Mesenchymal stem cell (in vitro differentiated cells and primary cell): ENCODE measurements around the gene TOP1.
A peak's percentile ranks its signal among the peaks of the same experiment; 100 is the strongest.

Experiments used
- DNase-seq: peaks from one replicate; pipeline ENCODE4 v3.0.0-alpha.2; 2013
- H2AFZ ChIP-seq: one replicate; pipeline ENCODE4 v1.6.1; 2013; ENCODE audit warnings: low read depth, mild to moderate bottlenecking, control low read depth, inconsistent platforms, low read length, moderate library complexity
- H2AK5ac ChIP-seq: 2 replicates; pipeline ENCODE4 v1.6.1; 2013; ENCODE audit warnings: low read length, moderate library complexity, mild to moderate bottlenecking, inconsistent platforms; ENCODE audit not compliant: severe bottlenecking
- H2BK120ac ChIP-seq: one replicate; pipeline ENCODE4 v1.6.1; 2013; ENCODE audit warnings: low read depth, mild to moderate bottlenecking, inconsistent platforms, low read length, moderate library complexity
- H2BK12ac ChIP-seq, 2 experiments: one replicate each; pipeline ENCODE4 v1.6.1; 2013; ENCODE audit warnings: inconsistent platforms in 2 of 2, low read length in 2 of 2, mild to moderate bottlenecking in 2 of 2, moderate library complexity in 2 of 2, control low read depth in 1 of 2
- H2BK15ac ChIP-seq: one replicate; pipeline ENCODE4 v1.6.1; 2013; ENCODE audit warnings: mild to moderate bottlenecking, low read depth, inconsistent platforms; ENCODE audit not compliant: poor library complexity, severe bottlenecking
- H2BK5ac ChIP-seq: 2 replicates; pipeline ENCODE4 v1.6.1; 2013; ENCODE audit warnings: low read depth, mild to moderate bottlenecking, low read length, control low read depth, inconsistent platforms; ENCODE audit not compliant: poor library complexity, severe bottlenecking
- H3K14ac ChIP-seq, 2 experiments: one replicate each; pipeline ENCODE4 v1.6.1; 2013; ENCODE audit warnings: inconsistent platforms in 2 of 2, low read length in 2 of 2, control low read depth in 1 of 2, mild to moderate bottlenecking in 1 of 2, moderate library complexity in 1 of 2
- H3K18ac ChIP-seq, 2 experiments: one replicate each; pipeline ENCODE4 v1.6.1; 2013; ENCODE audit warnings: inconsistent platforms in 2 of 2, low read length in 2 of 2, control low read depth in 1 of 2, low read depth in 1 of 2, mild to moderate bottlenecking in 1 of 2
- H3K23ac ChIP-seq, 2 experiments: one replicate each; pipeline ENCODE4 v1.6.1; 2013; ENCODE audit warnings: inconsistent platforms in 2 of 2, low read length in 2 of 2, mild to moderate bottlenecking in 2 of 2, moderate library complexity in 2 of 2, control low read depth in 1 of 2
- H3K27ac ChIP-seq: 2 replicates; pipeline ENCODE4 v1.5.1; 2013; ENCODE audit warnings: mild to moderate bottlenecking, moderate library complexity, low read length, control low read depth, inconsistent platforms; ENCODE audit not compliant: poor library complexity, severe bottlenecking
- H3K27me3 ChIP-seq, 2 experiments: 2 replicates each; pipeline versions ENCODE4 v1.6.1 to v1.7.0; 2013; ENCODE audit warnings: low read length in 2 of 2, mild to moderate bottlenecking in 2 of 2, moderate library complexity in 2 of 2, control low read depth in 1 of 2, inconsistent platforms in 1 of 2; ENCODE audit not compliant: control insufficient read depth in 1 of 2, insufficient read depth in 1 of 2
- H3K36me3 ChIP-seq, 2 experiments: 2 replicates each; pipeline versions ENCODE4 v1.6.1 to v1.7.0; 2013; ENCODE audit warnings: low read length in 2 of 2, control low read depth in 1 of 2, inconsistent platforms in 1 of 2, low read depth in 1 of 2, mild to moderate bottlenecking in 1 of 2; ENCODE audit not compliant: insufficient read depth in 2 of 2, control insufficient read depth in 1 of 2
- H3K4ac ChIP-seq, 2 experiments: one replicate each; pipeline ENCODE4 v1.6.1; 2013; ENCODE audit warnings: inconsistent platforms in 2 of 2, low read length in 2 of 2, mild to moderate bottlenecking in 2 of 2, moderate library complexity in 2 of 2, control low read depth in 1 of 2, low read depth in 1 of 2
- H3K4me1 ChIP-seq: 2 replicates; pipeline ENCODE4 v1.6.1; 2013; ENCODE audit warnings: low read depth, low read length, control low read depth; ENCODE audit not compliant: control insufficient read depth, insufficient read depth
- H3K4me2 ChIP-seq: 2 replicates; pipeline ENCODE4 v1.6.1; 2013; ENCODE audit warnings: low read length, mild to moderate bottlenecking, inconsistent platforms; ENCODE audit not compliant: poor library complexity, severe bottlenecking
- H3K4me3 ChIP-seq, 2 experiments: 2 replicates each; pipeline versions ENCODE4 v1.5.1 to v1.7.0; 2013; ENCODE audit warnings: low read length in 2 of 2, mild to moderate bottlenecking in 2 of 2, control low read depth in 1 of 2, low read depth in 1 of 2; ENCODE audit not compliant: insufficient read depth in 1 of 2
- H3K79me1 ChIP-seq: replicated peaks from 2 replicates; pipeline ENCODE4 v1.6.1; 2013; ENCODE audit warnings: mild to moderate bottlenecking, control low read depth, low read length, inconsistent platforms; ENCODE audit not compliant: poor library complexity, severe bottlenecking
- H3K9ac ChIP-seq: 2 replicates; pipeline ENCODE4 v1.7.0; 2013; ENCODE audit warnings: mild to moderate bottlenecking, low read length, moderate library complexity
- H3K9me3 ChIP-seq: 2 replicates; pipeline ENCODE4 v1.7.0; 2013; ENCODE audit warnings: mild to moderate bottlenecking, low read length; ENCODE audit not compliant: control insufficient read depth
- H4K8ac ChIP-seq: one replicate; pipeline ENCODE4 v1.6.1; 2013; ENCODE audit warnings: inconsistent platforms, mild to moderate bottlenecking, low read length, moderate library complexity
- H4K91ac ChIP-seq: one replicate; pipeline ENCODE4 v1.6.1; 2013; ENCODE audit warnings: mild to moderate bottlenecking, low read length, inconsistent platforms
- WGBS: methylation state at CpG from one replicate; pipeline ENCODE4 v1.1.7; 2013; ENCODE audit warnings: mixed read lengths; 5-methylcytosine and 5-hydroxymethylcytosine counted together

Gene TOP1

GRCh38 chr20:40982415-40983145, 46.0 kb upstream of the TOP1 start:
- H2BK120ac ChIP-seq = no peak overlapping the region
- H2BK15ac ChIP-seq = no peak overlapping the region
- no peak overlapping the region for H3K4me3 ChIP-seq
- no peak overlapping the region for H3K23ac ChIP-seq
- peaks cover 15% of the 10 kb centered on the region for H3K9me3 ChIP-seq
- no peak overlapping the region for H2AFZ ChIP-seq
- no peak overlapping the region for H3K27ac ChIP-seq
- H3K79me1 ChIP-seq = no peaks in the 10 kb centered on the region
- peaks cover 3% of the 10 kb centered on the region for H3K4me1 ChIP-seq
- no peak overlapping the region for H2AK5ac ChIP-seq
- no peak overlapping the region for H4K91ac ChIP-seq
- H3K18ac ChIP-seq = no peak overlapping the region
- no peak overlapping the region for H3K4me2 ChIP-seq
- WGBS = 100% methylated on average over 1 of the region's 3 CpGs
- no peak overlapping the region for H4K8ac ChIP-seq
- no peaks in the 10 kb centered on the region for H3K27me3 ChIP-seq
- H2BK12ac ChIP-seq = no peak overlapping the region
- DNase-seq = no peak
- no peak overlapping the region for H3K9ac ChIP-seq
- no peak overlapping the region for H2BK5ac ChIP-seq
- H3K36me3 ChIP-seq = no peaks in the 10 kb centered on the region
- peak overlapping the region in 1 of 2 experiments; percentile 53 for H3K14ac ChIP-seq
- no peak overlapping the region for H3K4ac ChIP-seq

GRCh38 chr20:40983898-40984297, 44.7 kb upstream of the TOP1 start:
- no peaks in the 10 kb centered on the region for H3K27me3 ChIP-seq
- no peak overlapping the region for H3K23ac ChIP-seq
- no peaks in the 10 kb centered on the region for H3K36me3 ChIP-seq
- no peak overlapping the region for H2AFZ ChIP-seq
- no peak overlapping the region for H3K18ac ChIP-seq
- H2AK5ac ChIP-seq = no peak overlapping the region
- H2BK12ac ChIP-seq = no peak overlapping the region
- no peak for DNase-seq
- H3K14ac ChIP-seq = no peak overlapping the region
- H3K9ac ChIP-seq = no peak overlapping the region
- no peak overlapping the region for H2BK120ac ChIP-seq
- H3K4me3 ChIP-seq = no peak overlapping the region
- H2BK5ac ChIP-seq = no peak overlapping the region
- H2BK15ac ChIP-seq = no peak overlapping the region
- 94% methylated on average over 1 of the region's 2 CpGs for WGBS
- no peak overlapping the region for H3K27ac ChIP-seq
- H3K4me1 ChIP-seq = peaks cover 3% of the 10 kb centered on the region
- H3K4ac ChIP-seq = no peak overlapping the region
- H4K8ac ChIP-seq = no peak overlapping the region
- H3K4me2 ChIP-seq = no peak overlapping the region
- H3K9me3 ChIP-seq = peaks cover 3% of the 10 kb centered on the region
- no peaks in the 10 kb centered on the region for H3K79me1 ChIP-seq
- H4K91ac ChIP-seq = no peak overlapping the region

- no peaks in the 10 kb centered on the region for H3K79me1 ChIP-seq
- H3K4me2 ChIP-seq = no peak overlapping the region
- H3K9ac ChIP-seq = no peak overlapping the region
- no peak overlapping the region for H2AFZ ChIP-seq
- H2AK5ac ChIP-seq = no peak overlapping the region
- H3K18ac ChIP-seq = no peak overlapping the region
- no peak overlapping the region for H4K8ac ChIP-seq
- H3K14ac ChIP-seq = no peak overlapping the region
- no peaks in the 10 kb centered on the region for H3K36me3 ChIP-seq
- no peak overlapping the region for H2BK15ac ChIP-seq
- H3K4me1 ChIP-seq = peaks cover 3% of the 10 kb centered on the region
- no peak overlapping the region for H3K4me3 ChIP-seq
- H2BK120ac ChIP-seq = no peak overlapping the region
- no peak overlapping the region for H2BK12ac ChIP-seq
- H3K27me3 ChIP-seq = no peaks in the 10 kb centered on the region
- H4K91ac ChIP-seq = no peak overlapping the region
- no peak for DNase-seq
- 95% methylated on average over 4 of the region's 4 CpGs for WGBS
- no peak overlapping the region for H2BK5ac ChIP-seq
- no peaks in the 10 kb centered on the region for H3K9me3 ChIP-seq
- no peak overlapping the region for H3K4ac ChIP-seq
- no peak overlapping the region for H3K23ac ChIP-seq
- H3K27ac ChIP-seq = no peak overlapping the region
Measured at GRCh38 chr20:40984496-40984895, 44.1 kb upstream of the TOP1 start.

GRCh38 chr20:40986774-40987173, 41.8 kb upstream of the TOP1 start:
- H3K9me3 ChIP-seq = no peaks in the 10 kb centered on the region
- H3K27ac ChIP-seq = no peak overlapping the region
- no peak overlapping the region for H2BK120ac ChIP-seq
- no peak overlapping the region for H2BK12ac ChIP-seq
- H3K36me3 ChIP-seq = no peaks in the 10 kb centered on the region
- no peak overlapping the region for H4K8ac ChIP-seq
- DNase-seq = no peak
- peaks cover 10% of the 10 kb centered on the region for H3K4me1 ChIP-seq
- H3K79me1 ChIP-seq = peaks cover 5% of the 10 kb centered on the region
- no peak overlapping the region for H4K91ac ChIP-seq
- no peak overlapping the region for H2BK5ac ChIP-seq
- no peak overlapping the region for H2AK5ac ChIP-seq
- no peak overlapping the region for H2BK15ac ChIP-seq
- H3K9ac ChIP-seq = no peak overlapping the region
- H3K4me2 ChIP-seq = no peak overlapping the region
- H3K27me3 ChIP-seq = no peaks in the 10 kb centered on the region
- H2AFZ ChIP-seq = no peak overlapping the region
- 75% methylated on average over 2 of the region's 2 CpGs for whole genome bisulfite sequencing
- no peak overlapping the region for H3K4ac ChIP-seq
- no peak overlapping the region for H3K23ac ChIP-seq
- H3K14ac ChIP-seq = no peak overlapping the region
- no peak overlapping the region for H3K18ac ChIP-seq
- no peak overlapping the region for H3K4me3 ChIP-seq
